Left renal cortex interstitium (tissue), 4 donors: ENCODE data around the gene GPA33. TPM values are rescaled to one million over a fixed set of nuclear protein-coding genes. Genes with fewer than 3 reads are reported as not detected.

ENCODE experiments used
- DNase-seq, 4 donors: peaks; one replicate each; pipeline ENCODE4 v3.0.0-alpha.2; 2013; ENCODE audit warnings: low read depth in 4 of 4, low spot score in 2 of 4, missing footprints in 1 of 4
- polyA plus RNA-seq, 4 donors: library from polyadenylated mRNA; unstranded; fragments of 120-200 nt; gene quantifications; one replicate each; pipeline ENCODE4 v1.2.1, GENCODE V29; 2013; ENCODE audit not compliant: insufficient read length in 4 of 4

The GPA33 gene, protein sequence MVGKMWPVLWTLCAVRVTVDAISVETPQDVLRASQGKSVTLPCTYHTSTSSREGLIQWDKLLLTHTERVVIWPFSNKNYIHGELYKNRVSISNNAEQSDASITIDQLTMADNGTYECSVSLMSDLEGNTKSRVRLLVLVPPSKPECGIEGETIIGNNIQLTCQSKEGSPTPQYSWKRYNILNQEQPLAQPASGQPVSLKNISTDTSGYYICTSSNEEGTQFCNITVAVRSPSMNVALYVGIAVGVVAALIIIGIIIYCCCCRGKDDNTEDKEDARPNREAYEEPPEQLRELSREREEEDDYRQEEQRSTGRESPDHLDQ
- polyA plus RNA-seq = 1 to 10 TPM; 1.1 to 1.7 (median 1.3) TPM

GRCh38 chr1:167090314-167090942 is at the start of gene GPA33:
Gene GPA33 (minus strand): TSS chr1:167090377. CDS start chr1:167090287, 90 bp downstream.
- DNase-seq = no peak

GRCh38 chr1:167138703-167139102 is 48.5 kb upstream of the GPA33 start:
- DNase-seq = no peak

GRCh38 chr1:167137793-167138510 is 47.8 kb upstream of the GPA33 start:
- no peak for DNase-seq

GRCh38 chr1:167137332-167137781 is 47.2 kb upstream of the GPA33 start:
- DNase-seq = no peak

DNA sequence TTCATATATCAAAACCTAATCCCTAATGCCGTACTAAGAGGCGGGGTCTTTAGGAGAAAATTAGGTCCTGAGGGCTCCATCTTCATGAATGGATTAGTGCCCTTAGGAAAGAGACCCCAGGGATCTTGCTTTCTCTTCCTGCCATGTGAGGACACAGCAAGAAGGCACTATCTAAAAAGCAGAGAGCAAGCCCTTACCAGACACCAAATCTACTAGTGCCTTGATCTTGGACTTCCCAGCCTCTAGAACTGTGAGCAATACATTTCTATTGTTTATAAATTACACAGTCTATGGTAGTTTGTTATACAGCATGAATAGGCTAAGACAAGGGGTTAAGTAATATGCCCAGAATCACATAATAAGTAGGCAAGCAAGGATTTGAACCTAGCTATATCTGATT is 46.6 kb upstream of the GPA33 start:
- DNase-seq = no peak

GRCh38 chr1:167136191-167136614 is 46.0 kb upstream of the GPA33 start:
- no peak for DNase-seq

GRCh38 chr1:167135281-167135840 is 45.2 kb upstream of the GPA33 start:
- DNase-seq = no peak

DNA sequence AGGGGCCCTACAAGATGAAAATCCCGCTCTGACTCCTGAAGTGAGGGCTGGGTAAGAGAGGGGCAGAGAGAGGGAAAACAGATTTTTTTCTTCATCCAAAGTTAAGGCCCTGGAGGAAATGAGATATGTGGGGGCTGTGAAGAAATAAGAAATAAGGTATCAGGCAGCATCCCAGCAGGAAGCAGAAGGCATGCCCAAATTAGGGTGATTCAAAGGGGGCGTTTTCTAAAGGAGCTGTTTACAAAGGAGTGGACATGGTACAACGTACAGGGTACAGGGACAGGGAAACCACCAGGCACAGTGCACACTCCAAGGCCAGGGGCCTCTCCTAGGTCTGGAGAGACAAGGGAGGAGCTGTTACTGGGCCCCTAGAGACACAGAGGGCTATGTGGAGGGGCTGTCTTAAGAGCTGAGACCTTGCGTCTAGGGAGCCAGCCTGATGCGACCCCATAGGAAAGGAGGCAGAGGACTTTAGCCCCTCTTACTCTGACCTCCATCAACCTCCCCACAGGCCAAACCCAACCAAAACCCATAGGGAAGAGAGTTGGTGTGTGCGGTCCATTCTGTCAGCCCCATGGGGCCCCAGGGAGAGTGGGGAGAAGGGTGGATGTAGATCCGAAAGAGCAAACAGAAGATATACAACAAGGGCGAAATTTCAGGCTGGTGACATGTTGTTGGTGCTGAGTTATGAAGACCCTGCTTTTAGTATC is 42.3 kb upstream of the GPA33 start:
- DNase-seq = no peak

DNA sequence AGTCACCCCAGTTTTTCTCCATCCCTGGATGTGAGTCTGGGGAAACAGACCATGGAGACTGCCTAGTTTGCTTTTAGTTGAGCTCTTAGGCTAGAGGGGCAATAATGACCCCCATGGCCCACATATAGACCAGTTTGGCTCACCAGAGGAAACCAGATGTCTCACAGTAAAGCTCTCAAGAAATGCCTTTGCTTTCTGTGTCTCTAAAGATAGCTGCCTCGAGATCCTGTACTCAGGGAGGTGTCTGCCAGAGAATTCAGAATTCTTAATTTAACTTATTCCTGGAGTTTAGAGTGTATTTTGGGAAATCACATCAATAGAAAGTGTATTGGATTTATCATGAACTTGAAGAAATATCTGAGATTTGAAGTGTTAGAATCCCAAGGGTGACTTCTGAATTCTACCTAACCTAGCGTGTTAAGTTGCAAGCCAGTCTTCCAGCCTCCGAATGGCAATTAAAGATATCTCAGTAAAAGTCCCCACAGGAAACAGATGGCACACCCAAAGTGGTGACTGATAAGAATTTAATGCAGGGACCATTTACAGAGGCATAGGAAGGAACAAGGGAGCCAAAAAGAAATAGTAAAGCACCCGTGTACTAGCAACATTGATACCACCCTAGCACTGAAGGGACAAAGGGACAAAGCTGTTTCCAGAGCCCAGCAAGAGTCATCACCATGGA is 40.8 kb upstream of the GPA33 start:
- DNase-seq = no peak

DNA sequence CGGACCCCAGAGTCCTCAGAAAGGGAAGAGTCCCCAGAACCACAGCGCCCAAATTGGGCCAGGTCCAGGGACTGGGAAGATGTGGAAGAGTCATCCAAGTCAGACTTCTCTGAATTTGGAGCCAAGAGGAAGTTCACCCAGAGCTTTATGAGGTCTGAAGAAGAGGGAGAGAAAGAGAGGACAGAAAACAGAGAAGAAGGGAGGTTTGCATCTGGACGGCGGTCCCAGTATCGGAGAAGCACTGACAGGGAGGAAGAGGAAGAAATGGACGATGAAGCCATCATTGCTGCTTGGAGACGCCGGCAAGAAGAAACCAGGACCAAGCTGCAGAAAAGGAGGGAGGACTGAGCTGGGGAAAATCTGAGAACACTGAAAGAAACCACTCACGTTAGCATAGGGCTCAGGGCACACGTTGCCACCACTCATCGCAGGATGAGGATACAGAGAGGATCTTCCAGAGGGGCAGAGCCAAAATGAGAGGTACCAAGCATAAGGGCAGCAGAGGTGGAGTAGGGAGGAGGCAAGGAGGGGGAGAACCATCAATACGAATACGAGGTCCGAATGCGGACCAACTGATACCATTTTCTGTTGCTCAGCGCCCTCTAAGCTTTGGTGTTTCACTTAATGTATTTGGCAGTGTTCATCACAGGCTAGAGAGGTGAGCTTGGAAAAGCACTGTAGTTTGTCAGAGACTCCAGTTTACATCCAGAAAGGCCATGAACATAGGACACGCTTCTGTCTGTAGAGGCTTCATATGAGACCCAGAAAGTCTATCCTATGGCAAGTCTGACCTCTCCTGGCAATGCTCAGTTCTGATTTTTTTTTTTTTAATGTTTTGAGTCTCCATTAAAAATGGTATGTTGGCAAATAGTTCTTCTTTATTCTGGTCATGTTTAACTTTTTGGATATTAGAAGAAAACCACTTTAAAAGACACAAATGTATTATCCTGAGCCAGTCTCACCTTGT is 38.4 kb upstream of the GPA33 start:
- DNase-seq = no peak

- DNase-seq = no peak
Observed at GRCh38 chr1:167127661-167128060, 37.5 kb upstream of the GPA33 start.

DNA sequence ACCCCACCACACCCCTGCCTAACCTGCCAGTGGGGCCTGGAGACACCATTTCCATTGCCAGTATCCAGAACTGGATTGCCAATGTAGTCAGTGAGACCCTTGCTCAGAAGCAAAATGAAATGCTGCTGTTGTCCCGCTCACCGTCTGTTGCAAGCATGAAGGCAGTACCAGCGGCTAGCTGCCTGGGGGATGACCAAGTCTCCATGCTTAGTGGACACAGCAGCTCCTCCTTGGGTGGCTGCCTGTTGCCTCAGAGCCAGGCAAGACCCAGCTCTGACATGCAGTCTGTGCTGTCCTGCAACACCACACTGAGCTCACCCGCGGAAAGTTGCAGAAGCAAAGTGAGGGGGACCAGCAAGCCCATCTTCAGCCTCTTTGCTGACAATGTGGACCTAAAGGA is 37.1 kb upstream of the GPA33 start:
- DNase-seq = no peak

DNA sequence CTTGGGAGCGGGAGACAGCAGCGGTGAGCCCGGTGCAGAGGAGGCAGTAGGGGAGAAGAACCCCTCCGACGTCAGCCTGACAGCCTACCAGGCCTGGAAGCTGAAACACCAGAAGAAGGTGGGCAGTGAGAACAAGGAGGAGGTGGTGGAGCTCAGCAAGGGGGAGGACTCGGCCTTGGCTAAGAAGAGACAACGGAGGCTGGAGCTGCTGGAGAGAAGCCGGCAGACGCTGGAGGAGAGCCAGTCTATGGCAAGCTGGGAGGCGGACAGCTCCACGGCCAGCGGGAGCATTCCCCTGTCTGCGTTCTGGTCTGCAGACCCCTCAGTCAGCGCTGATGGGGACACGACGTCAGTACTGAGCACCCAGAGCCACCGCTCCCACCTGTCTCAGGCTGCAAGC is 36.6 kb upstream of the GPA33 start:
- DNase-seq = no peak

DNA sequence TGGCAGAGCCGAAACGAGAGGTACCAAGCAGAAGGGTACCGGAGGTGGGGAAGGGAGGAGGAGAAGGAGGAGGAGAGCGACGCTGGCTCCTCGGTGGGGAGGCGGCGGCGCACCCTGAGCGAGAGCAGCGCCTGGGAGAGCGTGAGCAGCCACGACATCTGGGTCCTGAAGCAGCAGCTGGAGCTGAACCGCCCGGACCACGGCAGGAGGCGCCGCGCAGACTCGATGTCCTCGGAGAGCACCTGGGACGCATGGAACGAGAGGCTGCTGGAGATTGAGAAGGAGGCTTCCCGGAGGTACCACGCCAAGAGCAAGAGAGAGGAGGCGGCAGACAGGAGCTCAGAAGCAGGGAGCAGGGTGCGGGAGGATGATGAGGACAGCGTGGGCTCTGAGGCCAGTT is 36.1 kb upstream of the GPA33 start:
- no peak for DNase-seq

DNA sequence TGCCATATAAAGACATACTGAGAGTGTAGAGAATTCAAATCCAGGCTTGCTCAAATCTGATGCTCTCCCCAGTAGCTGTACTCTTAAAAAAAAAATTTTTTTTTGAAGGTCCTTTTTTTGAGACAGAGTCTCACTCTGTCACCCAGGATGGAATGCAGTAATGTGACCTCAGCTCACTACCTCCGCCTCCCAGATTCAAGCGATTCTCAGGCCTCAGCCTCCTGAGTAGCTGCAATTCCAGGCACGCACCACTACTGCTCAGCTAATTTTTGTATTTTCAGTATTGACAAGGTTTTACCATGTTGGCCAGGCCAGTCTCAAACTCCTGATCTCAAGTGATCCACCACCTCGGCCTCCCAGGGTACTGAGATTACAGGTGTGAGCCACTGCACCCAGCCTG is 32.4 kb upstream of the GPA33 start:
- no peak for DNase-seq

GRCh38 chr1:167122121-167122480 is 31.9 kb upstream of the GPA33 start:
- no peak for DNase-seq

GRCh38 chr1:167121375-167122120 is 31.4 kb upstream of the GPA33 start:
- DNase-seq = peak in 2 of 4 donors; percentile 46 to 48

GRCh38 chr1:167120899-167121298 is 30.7 kb upstream of the GPA33 start:
- DNase-seq = no peak
